ENCODE measurements around the gene CNTN6. TPM values are rescaled to one million over a fixed set of nuclear protein-coding genes. Genes with fewer than 3 reads are reported as not detected.

CNTN6 gene
- total and polyA plus RNA-seq, 2 of the 4 experiments (the other 2 are of a cell fraction) = not detected

DNA sequence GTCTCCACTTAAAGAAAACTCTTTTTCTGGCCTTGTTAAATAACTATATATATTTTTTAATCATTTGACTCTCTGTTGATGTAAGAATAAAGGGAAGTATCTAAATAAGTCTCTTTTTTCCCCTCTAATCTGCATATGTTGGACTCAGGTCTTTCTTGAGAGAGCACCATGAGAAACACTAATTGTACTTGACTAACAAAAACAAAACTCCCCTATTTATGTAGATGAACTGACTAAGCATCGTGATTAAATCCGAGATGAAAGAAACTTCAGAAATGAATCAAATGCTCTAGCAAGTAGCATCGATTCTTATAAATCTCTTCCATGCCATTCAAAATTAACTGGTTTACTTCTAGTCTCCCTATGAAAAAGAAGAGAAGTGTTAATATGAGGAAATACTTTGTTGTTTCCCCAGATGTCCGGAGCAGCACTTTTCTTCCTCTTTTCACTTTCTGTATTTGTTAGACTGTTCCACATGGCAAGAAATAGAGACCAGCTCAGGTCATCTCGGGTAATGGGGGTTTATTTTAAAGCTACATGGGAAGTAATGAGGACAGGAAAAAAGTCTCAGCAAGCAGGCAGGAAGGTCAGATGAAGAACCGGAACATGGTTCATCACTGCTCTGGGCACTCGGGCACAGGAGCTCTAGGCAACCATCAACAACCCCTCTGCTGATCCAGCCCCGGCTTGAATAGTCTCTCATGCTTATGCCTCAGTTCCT lies 288.3 kb downstream of the CNTN6 start:
- 36% methylated on average over 2 of the region's 8 CpGs; no CpG with 5 or more reads in 1 of the 2 experiments for WGBS, 2 experiments (ENCODE audit: extremely low coverage in 2 of 2, insufficient read length in 1 of 2)
- CTCF ChIA-PET = no interaction called here
- BruUV-seq (replicated peaks) = no TSS peak

More for the DNA sequence above, 288.3 kb downstream of the CNTN6 start:
- no peak overlapping the region for H3K18ac ChIP-seq (ENCODE audit: low read depth, low read length)
- no peak overlapping the region for H3K14ac ChIP-seq (replicated peaks; ENCODE audit: low read depth, low read length)
- no peak overlapping the region for H3K4me3 ChIP-seq (ENCODE audit: insufficient read depth, low read depth, low read length)
- no peak overlapping the region for H2BK15ac ChIP-seq (ENCODE audit: low read depth, low read length)
- H2BK20ac ChIP-seq (ENCODE audit: low read depth, low read length) = no peak overlapping the region
- H3K4me2 ChIP-seq (ENCODE audit: low read depth, low read length) = no peak overlapping the region
- H2AK5ac ChIP-seq (ENCODE audit: low read depth, low read length) = no peak overlapping the region
- POLR2A ChIA-PET (ENCODE audit: unreplicated experiment) = no interaction called here
- ATAC-seq (ENCODE audit: low read depth) = no peak
- H3K9ac ChIP-seq (ENCODE audit: low read depth, low read length) = no peak overlapping the region
- H3K27me3 ChIP-seq (ENCODE audit: control insufficient read depth, insufficient read depth, low read length) = no peaks in the 10 kb centered on the region
- no peaks in the 10 kb centered on the region for H3K36me3 ChIP-seq (ENCODE audit: control insufficient read depth, insufficient read depth, low read length)
- H4K8ac ChIP-seq (ENCODE audit: low read depth in 2 of 2, low read length in 2 of 2) = no peak overlapping the region
- H2BK5ac ChIP-seq (ENCODE audit: low read depth, low read length, poor library complexity, severe bottlenecking) = no peak overlapping the region
- no peak overlapping the region for H3K27ac ChIP-seq (ENCODE audit: insufficient read depth, low read length)
- no peaks in the 10 kb centered on the region for H4K20me1 ChIP-seq (ENCODE audit: insufficient read depth, low read length)
- no peaks in the 10 kb centered on the region for H3K4me1 ChIP-seq (ENCODE audit: control insufficient read depth, insufficient read depth, low read length)
- no peaks in the 10 kb centered on the region for H3K79me1 ChIP-seq (ENCODE audit: low read depth in 1 of 2, low read length in 2 of 2)
- intact Hi-C loops (cut with micrococcal nuclease) (no loop called here), in situ Hi-C loops (cut with MboI; ENCODE audit: low sequenced_read_pairs) (no loop called here), dilution Hi-C loops (cut with HindIII; ENCODE audit: low sequenced_read_pairs, unreplicated experiment) (no loop called here)
- no peak overlapping the region for H3K4ac ChIP-seq (ENCODE audit: low read depth, low read length)
- H2AK9ac ChIP-seq (replicated peaks; ENCODE audit: low read depth, low read length, poor library complexity) = no peak overlapping the region
- no peaks in the 10 kb centered on the region for H3K9me1 ChIP-seq (ENCODE audit: insufficient read depth, low read length)
- H3K56ac ChIP-seq (ENCODE audit: extremely low read depth, insufficient read depth, low read length) = no peak overlapping the region
- no peak for DNase-seq
- H3K9me3 ChIP-seq (ENCODE audit: control insufficient read depth, insufficient read depth, low read length) = peaks cover 5% of the 10 kb centered on the region
- H3K23ac ChIP-seq (ENCODE audit: low read depth, low read length) = no peak overlapping the region
- H4K91ac ChIP-seq (ENCODE audit: insufficient read depth, low read depth, low read length) = no peak overlapping the region
- no peak overlapping the region for H2BK120ac ChIP-seq (ENCODE audit: low read depth, low read length)
- no peak overlapping the region for H4K5ac ChIP-seq (ENCODE audit: low read depth, low read length)
- no peak overlapping the region for H2AFZ ChIP-seq (replicated peaks; ENCODE audit: low read length, poor library complexity)
- TF ChIP-seq ELK1 (IDR thresholded peaks at IDR 0.05; ENCODE audit: borderline replicate concordance, low read depth, low read length) (no peak), CTCF (conservative IDR thresholded peaks at IDR 0.05; ENCODE audit: low read depth, low read length) (no peak), RCOR1 (IDR thresholded peaks at IDR 0.05; ENCODE audit: insufficient replicate concordance, low read length) (no peak), FOS (IDR thresholded peaks at IDR 0.05; ENCODE audit: low read depth, low read length) (no peak), RAD21 (IDR thresholded peaks at IDR 0.05; ENCODE audit: low read length) (no peak), CHD1 (IDR thresholded peaks at IDR 0.05; ENCODE audit: low read depth, low read length) (no peak), NFE2L2 (IDR thresholded peaks at IDR 0.05; ENCODE audit: low read depth, low read length) (no peak), POLR2A (IDR thresholded peaks at IDR 0.05; ENCODE audit: low read depth, low read length) (no peak), CEBPB (IDR thresholded peaks at IDR 0.05; ENCODE audit: low read depth, low read length) (no peak)
